SH-SY5Y (cell line): Measurements from ENCODE around the gene B4GALT2.

ENCODE experiments used
- GATA2 ChIP-seq: IDR thresholded peaks from 2 replicates; pipeline ENCODE4 v1.6.1; 2011; ENCODE audit warnings: mild to moderate bottlenecking, low read depth, low read length
- GATA3 ChIP-seq: IDR thresholded peaks from 2 replicates; pipeline ENCODE4 v1.6.1; 2011; ENCODE audit warnings: low read depth, mild to moderate bottlenecking, low read length, moderate library complexity

GRCh38 chr1:43991476-43992231 lies 12.6 kb downstream of the B4GALT2 start, which contains the start of gene CCDC24:
- TF ChIP-seq GATA3, result no peak
- TF ChIP-seq GATA2, result no peak
